SK-N-MC (cell line): ENCODE measurements around the gene CFAP45.

Source experiments
- DNase-seq: peaks from one replicate; pipeline ENCODE4 v3.0.0-alpha.2; 2011; ENCODE audit warnings: low read depth, low spot score
- H3K27ac ChIP-seq: fragments of 200-600 bp; sonication (generic); 2 replicates; pipeline ENCODE4 v1.5.1; 2016; ENCODE audit warnings: mixed run types
- H3K36me3 ChIP-seq: fragments of 200-600 bp; sonication (generic); 2 replicates; pipeline ENCODE4 v1.6.1; 2017; ENCODE audit warnings: antibody characterized with exemption, low read length, mixed read lengths; ENCODE audit not compliant: insufficient read depth
- H3K4me3 ChIP-seq: fragments of 200-600 bp; sonication (generic); 2 replicates; pipeline ENCODE4 v1.5.1; 2016
- H3K9ac ChIP-seq: fragments of 200-600 bp; sonication (generic); 2 replicates; pipeline ENCODE4 v1.8.0; 2017; ENCODE audit warnings: mixed run types, mixed read lengths; ENCODE audit not compliant: insufficient read length
- H3K9me3 ChIP-seq: fragments of 200-600 bp; sonication (generic); 2 replicates; pipeline ENCODE4 v1.6.1; 2017; ENCODE audit warnings: low read depth, mild to moderate bottlenecking, antibody characterized with exemption, low read length, moderate library complexity, mixed read lengths
- EZH2 ChIP-seq: fragments of 200-600 bp; sonication (generic); IDR thresholded peaks from one replicate; pipeline ENCODE4 v1.6.1; 2017; ENCODE audit warnings: antibody characterized with exemption
- FOXP2 ChIP-seq: optimal IDR thresholded peaks from 2 replicates; pipeline ENCODE3; 2011; ENCODE audit warnings: mild to moderate bottlenecking, moderate library complexity; ENCODE audit not compliant: insufficient read depth; ENCODE audit errors: extremely low read length, control extremely low read depth
- POLR2AphosphoS5 ChIP-seq: IDR thresholded peaks from 2 replicates; pipeline ENCODE4 v1.6.1; 2012; ENCODE audit warnings: mild to moderate bottlenecking, low read depth, low read length, borderline replicate concordance

Gene CFAP45

GRCh38 chr1:159943278-159943640, 43.3 kb upstream of the CFAP45 start:
- DNase-seq = no peak
- TF ChIP-seq POLR2AphosphoS5 (no peak), EZH2 (no peak), FOXP2 (no peak)
- no peak overlapping the region for H3K27ac ChIP-seq

GRCh38 chr1:159942632-159943277, 42.8 kb upstream of the CFAP45 start:
- Histone ChIP-seq H3K9me3 (no peaks in the 10 kb centered on the region), H3K27ac (no peak overlapping the region), H3K4me3 (no peak overlapping the region), H3K36me3 (no peaks in the 10 kb centered on the region), H3K9ac (no peak overlapping the region)
- TF ChIP-seq POLR2AphosphoS5 (no peak), EZH2 (no peak), FOXP2 (no peak)
- DNase-seq = no peak

More at GRCh38 chr1:159943278-159943640, 43.3 kb upstream of the CFAP45 start:
- Histone ChIP-seq H3K9me3 (no peaks in the 10 kb centered on the region), H3K36me3 (no peaks in the 10 kb centered on the region), H3K4me3 (no peak overlapping the region), H3K9ac (no peak overlapping the region)

- Histone ChIP-seq H3K9me3 (no peaks in the 10 kb centered on the region), H3K36me3 (no peaks in the 10 kb centered on the region), H3K27ac (no peak overlapping the region), H3K4me3 (no peak overlapping the region), H3K9ac (no peak overlapping the region)
- no peak for DNase-seq
- TF ChIP-seq FOXP2 (no peak), POLR2AphosphoS5 (no peak), EZH2 (no peak)
Measured at GRCh38 chr1:159941591-159942560, 41.9 kb upstream of the CFAP45 start.

GRCh38 chr1:159941141-159941540, 41.2 kb upstream of the CFAP45 start:
- Histone ChIP-seq H3K27ac (no peak overlapping the region), H3K36me3 (no peaks in the 10 kb centered on the region), H3K9ac (no peak overlapping the region), H3K4me3 (no peak overlapping the region), H3K9me3 (no peaks in the 10 kb centered on the region)
- TF ChIP-seq POLR2AphosphoS5 (no peak), EZH2 (no peak), FOXP2 (no peak)
- no peak for DNase-seq

- H3K9ac ChIP-seq = no peak overlapping the region
- H3K27ac ChIP-seq = no peak overlapping the region
- no peak overlapping the region for H3K4me3 ChIP-seq
- no peaks in the 10 kb centered on the region for H3K36me3 ChIP-seq
- TF ChIP-seq FOXP2 (no peak), POLR2AphosphoS5 (no peak), EZH2 (no peak)
- no peaks in the 10 kb centered on the region for H3K9me3 ChIP-seq
- no peak for DNase-seq
Measured at GRCh38 chr1:159940006-159940620, 40.1 kb upstream of the CFAP45 start.

- no peaks in the 10 kb centered on the region for H3K9me3 ChIP-seq
- no peak for TF ChIP-seq POLR2AphosphoS5
- no peak for TF ChIP-seq FOXP2
- H3K36me3 ChIP-seq = no peaks in the 10 kb centered on the region
- no peak overlapping the region for H3K27ac ChIP-seq
- no peak overlapping the region for H3K9ac ChIP-seq
- no peak for DNase-seq
- no peak overlapping the region for H3K4me3 ChIP-seq
Measured at GRCh38 chr1:159939678-159940002, 39.7 kb upstream of the CFAP45 start.

- Histone ChIP-seq H3K9me3 (no peaks in the 10 kb centered on the region), H3K9ac (no peak overlapping the region), H3K27ac (no peak overlapping the region), H3K36me3 (no peaks in the 10 kb centered on the region), H3K4me3 (no peak overlapping the region)
- DNase-seq = no peak
- TF ChIP-seq POLR2AphosphoS5 = no peak
- no peak for TF ChIP-seq EZH2
- TF ChIP-seq FOXP2 = no peak
Measured at GRCh38 chr1:159938905-159939677, 39.1 kb upstream of the CFAP45 start.
